HCT116 (cell line): ENCODE data around the gene NSG2. TPM values are rescaled to one million over a fixed set of nuclear protein-coding genes. Genes with fewer than 3 reads are reported as not detected.

ENCODE experiments used
- ATAC-seq: fragments of 200-7000 bp; cut with Tn5 transposase; 2 replicates; pipeline ENCODE4 v1.9.1; 2020; ENCODE audit warnings: mild to moderate bottlenecking, moderate library complexity
- BruUV-seq: library from RNA; stranded (reverse); fragments of 400-500 nt; replicated peaks from 2 replicates; lab custom pipeline; 2021; lab: Mats Ljungman, UMichigan
- CTCF ChIA-PET: fragments of 300-600 bp; sonication (Branson Sonifier 250); formaldehyde crosslinking; loops from one replicate; lab custom pipeline; 2021; ENCODE audit warnings: antibody characterized with exemption; lab: Charles Lee
- POLR2A ChIA-PET: fragments of 300-600, 350-600 bp; sonication (Branson Sonifier 250); formaldehyde crosslinking; loops from one replicate; lab custom pipeline; 2021; ENCODE audit warnings: antibody characterized with exemption; lab: Charles Lee
- RAD21 ChIA-PET, 2 experiments: fragments of 300-600 bp; sonication (Branson Sonifier 250); formaldehyde crosslinking; loops; one replicate each; lab custom pipeline; 2023; ENCODE audit warnings: low total read pairs in 2 of 2; ENCODE audit not compliant: uncharacterized antibody in 2 of 2, unreplicated experiment in 2 of 2, low non-redundant PET in 1 of 2; lab: Charles Lee
- DNase-seq: peaks from one replicate; pipeline ENCODE4 v3.0.0-alpha.2; 2010; ENCODE audit warnings: low read depth, low spot score
- H2AFZ ChIP-seq: fragments of 200-600 bp; shearing (Covaris generic), sonication (generic); 2 replicates; pipeline ENCODE4 v1.6.1; 2017; ENCODE audit warnings: low read depth, mixed run types, mixed read lengths, antibody characterized with exemption, low read length; ENCODE audit not compliant: poor library complexity, severe bottlenecking
- H3K27ac ChIP-seq: 2 replicates; pipeline ENCODE4 v1.5.1; 2012; ENCODE audit warnings: low read depth, low read length
- H3K27me3 ChIP-seq: fragments of 200-600 bp; sonication (generic); 2 replicates; pipeline ENCODE4 v1.6.1; 2016; ENCODE audit warnings: mixed run types, low read length, mixed read lengths; ENCODE audit not compliant: insufficient read depth
- H3K36me3 ChIP-seq, 2 experiments: fragments of 200-500 bp in 1 of 2; fragments of 200-600 bp in 1 of 2; sonication (Bioruptor generic) in 1 of 2; sonication (generic) in 1 of 2; 2 replicates each; pipeline versions ENCODE4 v1.5.1 to v1.6.1; 2014 to 2016; ENCODE audit warnings: low read length in 2 of 2, inconsistent platforms in 1 of 2, mixed read lengths in 1 of 2, mixed run types in 1 of 2; ENCODE audit not compliant: insufficient read depth in 2 of 2, control insufficient read depth in 1 of 2
- H3K4me1 ChIP-seq, 2 experiments: fragments of 200-600 bp in 1 of 2; sonication (generic) in 1 of 2; 2 replicates each; pipeline versions ENCODE4 v1.5.1 to v1.6.1; 2012 to 2017; ENCODE audit warnings: low read length in 2 of 2, inconsistent platforms in 1 of 2, mild to moderate bottlenecking in 1 of 2, mixed read lengths in 1 of 2, mixed run types in 1 of 2, moderate library complexity in 1 of 2; ENCODE audit not compliant: insufficient read depth in 2 of 2, control insufficient read depth in 1 of 2
- H3K4me2 ChIP-seq: fragments of 200-600 bp; sonication (generic); 2 replicates; pipeline ENCODE4 v1.6.1; 2017; ENCODE audit warnings: mixed run types, low read length, mixed read lengths
- H3K4me3 ChIP-seq, 2 experiments: fragments of 200-600 bp in 1 of 2; sonication (generic) in 1 of 2; replicated peaks in 1 of 2; 2 replicates each; pipeline ENCODE4 v1.5.1; 2011 to 2016; ENCODE audit warnings: low read length in 2 of 2, control low read depth in 1 of 2, low read depth in 1 of 2, mild to moderate bottlenecking in 1 of 2, mixed read lengths in 1 of 2, mixed run types in 1 of 2
- H3K79me2 ChIP-seq: fragments of 200-600 bp; sonication (generic); 2 replicates; pipeline ENCODE4 v1.6.1; 2017; ENCODE audit warnings: mild to moderate bottlenecking, mixed run types, low read length, moderate library complexity, mixed read lengths; ENCODE audit not compliant: insufficient read depth
- H3K9ac ChIP-seq: fragments of 200-600 bp; sonication (generic); 2 replicates; pipeline ENCODE4 v1.6.1; 2016; ENCODE audit warnings: low read length, mixed read lengths
- H3K9me2 ChIP-seq: fragments of 200-600 bp; sonication (generic), shearing (Covaris generic); 2 replicates; pipeline ENCODE4 v1.6.1; 2017; ENCODE audit warnings: mixed run types, mild to moderate bottlenecking, moderate library complexity; ENCODE audit not compliant: insufficient read depth
- H3K9me3 ChIP-seq, 2 experiments: fragments of 200-500 bp in 1 of 2; fragments of 200-600 bp in 1 of 2; sonication (Bioruptor generic) in 1 of 2; sonication (generic) in 1 of 2; 2 replicates each; pipeline ENCODE4 v1.6.1; 2014 to 2017; ENCODE audit warnings: low read length in 2 of 2, mixed read lengths in 2 of 2, inconsistent platforms in 1 of 2, low read depth in 1 of 2, mild to moderate bottlenecking in 1 of 2, mixed run types in 1 of 2, moderate library complexity in 1 of 2; ENCODE audit not compliant: control insufficient read depth in 1 of 2, insufficient read depth in 1 of 2
- H4K20me1 ChIP-seq: fragments of 200-600 bp; sonication (generic), shearing (Covaris generic); 2 replicates; pipeline ENCODE4 v1.6.1; 2017; ENCODE audit warnings: mixed run types, mild to moderate bottlenecking, moderate library complexity; ENCODE audit not compliant: insufficient read depth
- CBX3 ChIP-seq: IDR thresholded peaks from 2 replicates; pipeline ENCODE4 v1.6.1; 2012; ENCODE audit warnings: low read depth
- CEBPB ChIP-seq: IDR thresholded peaks from 2 replicates; pipeline ENCODE4 v1.6.1; 2012; ENCODE audit warnings: low read depth
- EGR1 ChIP-seq: IDR thresholded peaks from 2 replicates; pipeline ENCODE4 v1.6.1; 2012; ENCODE audit warnings: low read depth
- EZH2 ChIP-seq: fragments of 200-600 bp; sonication (generic); IDR thresholded peaks from 2 replicates; pipeline ENCODE4 v1.6.1; 2017; ENCODE audit warnings: antibody characterized with exemption, mixed run types
- FOSL1 ChIP-seq: IDR thresholded peaks from 2 replicates; pipeline ENCODE4 v1.6.1; 2012; ENCODE audit warnings: low read depth
- JUND ChIP-seq: IDR thresholded peaks from 2 replicates; pipeline ENCODE4 v1.6.1; 2012
- POLR2AphosphoS5 ChIP-seq: IDR thresholded peaks from 2 replicates; pipeline ENCODE4 v1.6.1; 2011; ENCODE audit warnings: mild to moderate bottlenecking, low read depth, low read length, moderate library complexity
- RAD21 ChIP-seq: IDR thresholded peaks from 2 replicates; pipeline ENCODE4 v1.6.1; 2012; ENCODE audit warnings: low read depth, mild to moderate bottlenecking
- SP1 ChIP-seq: IDR thresholded peaks from 2 replicates; pipeline ENCODE4 v1.6.1; 2012; ENCODE audit warnings: low read depth
- SRF ChIP-seq: IDR thresholded peaks from 2 replicates; pipeline ENCODE4 v1.6.1; 2012; ENCODE audit warnings: low read depth
- TCF7L2 ChIP-seq: IDR thresholded peaks from 2 replicates; pipeline ENCODE4 v1.7.0; 2011; ENCODE audit warnings: borderline replicate concordance, inconsistent platforms; ENCODE audit not compliant: insufficient read depth, insufficient read length; ENCODE audit errors: extremely low read depth
- YY1 ChIP-seq: IDR thresholded peaks from 2 replicates; pipeline ENCODE4 v1.6.1; 2011; ENCODE audit warnings: low read length, low read depth, moderate library complexity, mild to moderate bottlenecking; ENCODE audit not compliant: insufficient replicate concordance; ENCODE audit errors: extremely low read depth
- ZNF274 ChIP-seq: fragments of 200-500 bp; sonication (Bioruptor generic); IDR thresholded peaks from 2 replicates; pipeline ENCODE4 v1.6.1; 2014; ENCODE audit warnings: mild to moderate bottlenecking, low read depth, low read length, inconsistent platforms
- intact Hi-C: fragments of 100-400 bp; cut with micrococcal nuclease; formaldehyde crosslinking; loops from 2 replicates; pipeline ENCODE4 v1.10.0; 2022
- total RNA-seq: library from RNA; stranded (reverse); gene quantifications from one replicate; pipeline ENCODE4 v1.2.1, GENCODE V29; 2021; ENCODE audit not compliant: unreplicated experiment
- TF ChIP-seq, protein P1 (sequence below): IDR thresholded peaks from 2 replicates; pipeline ENCODE4 v1.6.1; 2012
- TF ChIP-seq, protein P2 (sequence below): IDR thresholded peaks from 2 replicates; pipeline ENCODE4 v1.6.1; 2012
- TF ChIP-seq, protein P3 (sequence below): IDR thresholded peaks from 2 replicates; pipeline ENCODE4 v1.6.1; 2011; ENCODE audit warnings: mild to moderate bottlenecking, low read length, moderate library complexity; ENCODE audit not compliant: insufficient replicate concordance; ENCODE audit errors: extremely low read depth
- TF ChIP-seq, protein P4 (sequence below), 3 experiments: fragments of 200-600 bp in 1 of 3; sonication (generic) in 1 of 3; IDR thresholded peaks in 2 of 3; conservative IDR thresholded peaks in 1 of 3; 2 replicates each; pipeline ENCODE4 v1.5.1; 2012 to 2017; ENCODE audit warnings: low read depth in 2 of 3, low read length in 2 of 3, antibody characterized with exemption in 1 of 3, borderline replicate concordance in 1 of 3, control low read depth in 1 of 3, mild to moderate bottlenecking in 1 of 3, mixed read lengths in 1 of 3, mixed run types in 1 of 3, moderate library complexity in 1 of 3; ENCODE audit not compliant: insufficient read depth in 1 of 3

NSG2 gene
- total RNA-seq, 1 experiment from 2014 or later, result not detected

DNA sequence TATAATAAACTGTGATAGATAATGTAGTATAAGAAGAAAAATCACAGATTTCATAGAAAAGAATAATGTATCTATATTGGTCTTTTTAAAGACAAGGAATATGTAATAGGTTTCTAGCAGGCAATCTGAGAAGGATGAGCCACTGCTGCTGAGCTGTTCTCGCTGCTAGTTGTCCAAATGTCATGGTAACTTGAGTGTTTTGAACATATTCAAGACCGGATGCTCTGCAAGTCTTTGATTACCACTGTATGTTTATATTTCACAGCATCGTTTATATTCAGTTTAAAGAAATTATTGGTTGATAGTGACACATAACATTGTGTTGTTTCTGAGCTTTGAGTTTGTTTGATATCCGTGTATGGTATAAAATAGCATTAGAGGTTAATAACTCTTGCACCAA, 47.0 kb upstream of the NSG2 start:
- no peak overlapping the region for H3K4me2 ChIP-seq
- DNase-seq, result no peak
- RAD21 ChIA-PET, result no interaction called here
- no peak overlapping the region for H2AFZ ChIP-seq
- H3K4me1 ChIP-seq, result no peaks in the 10 kb centered on the region
- POLR2A ChIA-PET, result no interaction called here
- no peak overlapping the region for H3K9ac ChIP-seq
- H3K79me2 ChIP-seq, result no peaks in the 10 kb centered on the region
- intact Hi-C loops, result no loop called here
- no TSS peak for BruUV-seq
- H3K27ac ChIP-seq, result no peak overlapping the region
- no peaks in the 10 kb centered on the region for H3K36me3 ChIP-seq
- H3K9me2 ChIP-seq, result no peaks in the 10 kb centered on the region
- TF ChIP-seq FOSL1 (no peak), ZNF274 (no peak), SRF (no peak), JUND (no peak), YY1 (no peak), EZH2 (no peak), RAD21 (no peak), POLR2AphosphoS5 (no peak)
- TF ChIP-seq, protein P1, sequence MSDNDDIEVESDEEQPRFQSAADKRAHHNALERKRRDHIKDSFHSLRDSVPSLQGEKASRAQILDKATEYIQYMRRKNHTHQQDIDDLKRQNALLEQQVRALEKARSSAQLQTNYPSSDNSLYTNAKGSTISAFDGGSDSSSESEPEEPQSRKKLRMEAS, result no peak
- TF ChIP-seq, protein P2, sequence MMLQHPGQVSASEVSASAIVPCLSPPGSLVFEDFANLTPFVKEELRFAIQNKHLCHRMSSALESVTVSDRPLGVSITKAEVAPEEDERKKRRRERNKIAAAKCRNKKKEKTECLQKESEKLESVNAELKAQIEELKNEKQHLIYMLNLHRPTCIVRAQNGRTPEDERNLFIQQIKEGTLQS, result no peak
- no peaks in the 10 kb centered on the region for H3K9me3 ChIP-seq
- no peak for ATAC-seq
- CTCF ChIA-PET, result no interaction called here
- no peaks in the 10 kb centered on the region for H4K20me1 ChIP-seq
- H3K27me3 ChIP-seq, result peaks cover 18% of the 10 kb centered on the region
- H3K4me3 ChIP-seq, result no peak overlapping the region

DNA sequence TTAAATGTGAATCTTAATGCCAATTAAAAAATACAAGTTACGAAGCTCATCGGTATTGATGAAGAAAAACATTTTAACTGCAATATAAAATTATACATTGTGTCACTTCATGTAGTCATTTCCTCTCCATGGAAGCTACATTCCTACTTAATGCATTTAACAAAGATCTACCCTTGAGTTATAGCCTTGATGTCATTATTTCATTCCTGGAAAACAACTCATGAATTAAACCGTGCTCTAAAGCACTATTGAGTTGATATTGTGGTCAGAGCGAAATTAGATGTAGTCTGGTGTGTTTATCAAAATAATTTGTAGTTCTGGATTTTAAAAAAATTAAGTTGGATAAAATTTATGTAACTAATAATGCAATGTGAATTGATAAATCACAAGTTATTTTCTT, 45.4 kb upstream of the NSG2 start:
- Histone ChIP-seq H3K9me3 (no peaks in the 10 kb centered on the region), H3K4me3 (no peak overlapping the region), H3K9ac (no peak overlapping the region), H2AFZ (no peak overlapping the region), H4K20me1 (no peaks in the 10 kb centered on the region), H3K9me2 (no peaks in the 10 kb centered on the region), H3K79me2 (no peaks in the 10 kb centered on the region), H3K4me2 (no peak overlapping the region), H3K27ac (no peak overlapping the region), H3K4me1 (no peaks in the 10 kb centered on the region), H3K27me3 (peaks cover 21% of the 10 kb centered on the region), H3K36me3 (no peaks in the 10 kb centered on the region)
- ChIA-PET CTCF (no interaction called here), POLR2A (no interaction called here), RAD21 (no interaction called here)
- no peak for ATAC-seq
- BruUV-seq, result no TSS peak
- intact Hi-C loops, result no loop called here
- DNase-seq, result no peak
- TF ChIP-seq, protein P3, sequence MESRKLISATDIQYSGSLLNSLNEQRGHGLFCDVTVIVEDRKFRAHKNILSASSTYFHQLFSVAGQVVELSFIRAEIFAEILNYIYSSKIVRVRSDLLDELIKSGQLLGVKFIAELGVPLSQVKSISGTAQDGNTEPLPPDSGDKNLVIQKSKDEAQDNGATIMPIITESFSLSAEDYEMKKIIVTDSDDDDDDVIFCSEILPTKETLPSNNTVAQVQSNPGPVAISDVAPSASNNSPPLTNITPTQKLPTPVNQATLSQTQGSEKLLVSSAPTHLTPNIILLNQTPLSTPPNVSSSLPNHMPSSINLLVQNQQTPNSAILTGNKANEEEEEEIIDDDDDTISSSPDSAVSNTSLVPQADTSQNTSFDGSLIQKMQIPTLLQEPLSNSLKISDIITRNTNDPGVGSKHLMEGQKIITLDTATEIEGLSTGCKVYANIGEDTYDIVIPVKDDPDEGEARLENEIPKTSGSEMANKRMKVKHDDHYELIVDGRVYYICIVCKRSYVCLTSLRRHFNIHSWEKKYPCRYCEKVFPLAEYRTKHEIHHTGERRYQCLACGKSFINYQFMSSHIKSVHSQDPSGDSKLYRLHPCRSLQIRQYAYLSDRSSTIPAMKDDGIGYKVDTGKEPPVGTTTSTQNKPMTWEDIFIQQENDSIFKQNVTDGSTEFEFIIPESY, result no peak
- TF ChIP-seq FOSL1 (no peak), CBX3 (no peak), SRF (no peak), EGR1 (no peak), SP1 (no peak), RAD21 (no peak), YY1 (no peak), CEBPB (no peak), TCF7L2 (no peak), EZH2 (no peak)
- TF ChIP-seq, protein P4, sequence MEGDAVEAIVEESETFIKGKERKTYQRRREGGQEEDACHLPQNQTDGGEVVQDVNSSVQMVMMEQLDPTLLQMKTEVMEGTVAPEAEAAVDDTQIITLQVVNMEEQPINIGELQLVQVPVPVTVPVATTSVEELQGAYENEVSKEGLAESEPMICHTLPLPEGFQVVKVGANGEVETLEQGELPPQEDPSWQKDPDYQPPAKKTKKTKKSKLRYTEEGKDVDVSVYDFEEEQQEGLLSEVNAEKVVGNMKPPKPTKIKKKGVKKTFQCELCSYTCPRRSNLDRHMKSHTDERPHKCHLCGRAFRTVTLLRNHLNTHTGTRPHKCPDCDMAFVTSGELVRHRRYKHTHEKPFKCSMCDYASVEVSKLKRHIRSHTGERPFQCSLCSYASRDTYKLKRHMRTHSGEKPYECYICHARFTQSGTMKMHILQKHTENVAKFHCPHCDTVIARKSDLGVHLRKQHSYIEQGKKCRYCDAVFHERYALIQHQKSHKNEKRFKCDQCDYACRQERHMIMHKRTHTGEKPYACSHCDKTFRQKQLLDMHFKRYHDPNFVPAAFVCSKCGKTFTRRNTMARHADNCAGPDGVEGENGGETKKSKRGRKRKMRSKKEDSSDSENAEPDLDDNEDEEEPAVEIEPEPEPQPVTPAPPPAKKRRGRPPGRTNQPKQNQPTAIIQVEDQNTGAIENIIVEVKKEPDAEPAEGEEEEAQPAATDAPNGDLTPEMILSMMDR (IDR thresholded peaks at IDR 0.05 in 2 of 3, conservative IDR thresholded peaks at IDR 0.05 in 1 of 3; ENCODE audit: borderline replicate concordance in 1 of 3, insufficient read depth in 1 of 3, low read depth in 2 of 3, low read length in 2 of 3), result no peak
- TF ChIP-seq, protein P1, result no peak
